Measurements from ENCODE around the gene WDR86. TPM values are rescaled to one million over a fixed set of nuclear protein-coding genes. Genes with fewer than 3 reads are reported as not detected.

The WDR86 gene
- total RNA-seq, 1 experiment from 2014 or later, result 24.4 TPM

DNA sequence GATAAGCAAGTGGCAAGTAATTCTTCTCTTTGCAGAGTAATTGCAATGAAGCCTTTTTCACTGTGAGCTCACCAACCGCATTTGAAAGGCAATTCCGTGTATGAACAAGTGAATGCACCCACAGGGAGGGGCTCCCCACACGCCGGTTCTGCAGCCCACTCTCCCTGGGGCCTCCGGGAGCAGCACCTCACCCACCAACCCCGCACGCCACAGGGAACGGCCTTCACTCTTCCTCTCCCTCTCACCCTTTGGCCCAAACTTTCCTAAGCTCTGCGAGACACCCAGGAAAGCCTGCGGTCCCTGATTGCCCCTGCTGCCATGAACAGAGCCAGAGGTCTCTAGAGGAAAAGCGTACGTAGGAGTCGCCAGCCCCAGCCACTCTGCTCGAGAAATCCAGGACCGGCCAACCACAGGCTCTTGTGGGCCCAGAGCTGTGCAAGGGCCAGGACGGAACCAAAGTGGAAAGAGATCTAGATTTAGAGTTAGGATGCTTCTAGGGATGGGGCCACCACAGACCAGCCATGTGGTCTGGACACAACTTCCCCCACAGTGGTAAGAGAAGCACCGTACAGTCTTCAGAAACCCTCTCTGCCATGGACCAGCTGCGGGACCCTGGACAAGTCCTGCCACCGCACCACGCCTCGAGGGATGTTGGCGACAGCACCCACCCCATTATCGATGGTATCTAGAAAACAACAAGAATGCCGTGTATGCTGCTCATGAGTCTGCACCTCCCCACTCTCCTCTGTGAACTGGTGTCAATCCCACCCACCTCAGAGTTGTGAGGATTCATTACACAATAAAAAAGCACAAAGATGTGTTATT is 3.6 kb downstream of the WDR86 start:
- no peaks in the 10 kb centered on the region for H3K36me3 Mint-ChIP-seq
- TF ChIP-seq, protein P1, sequence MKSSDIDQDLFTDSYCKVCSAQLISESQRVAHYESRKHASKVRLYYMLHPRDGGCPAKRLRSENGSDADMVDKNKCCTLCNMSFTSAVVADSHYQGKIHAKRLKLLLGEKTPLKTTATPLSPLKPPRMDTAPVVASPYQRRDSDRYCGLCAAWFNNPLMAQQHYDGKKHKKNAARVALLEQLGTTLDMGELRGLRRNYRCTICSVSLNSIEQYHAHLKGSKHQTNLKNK (CRISPR knock-in tag; IDR thresholded peaks at IDR 0.05), result no peak
- TF ChIP-seq PRRX2 (CRISPR knock-in tag; IDR thresholded peaks at IDR 0.05), result no peak
- TF ChIP-seq, protein P2, sequence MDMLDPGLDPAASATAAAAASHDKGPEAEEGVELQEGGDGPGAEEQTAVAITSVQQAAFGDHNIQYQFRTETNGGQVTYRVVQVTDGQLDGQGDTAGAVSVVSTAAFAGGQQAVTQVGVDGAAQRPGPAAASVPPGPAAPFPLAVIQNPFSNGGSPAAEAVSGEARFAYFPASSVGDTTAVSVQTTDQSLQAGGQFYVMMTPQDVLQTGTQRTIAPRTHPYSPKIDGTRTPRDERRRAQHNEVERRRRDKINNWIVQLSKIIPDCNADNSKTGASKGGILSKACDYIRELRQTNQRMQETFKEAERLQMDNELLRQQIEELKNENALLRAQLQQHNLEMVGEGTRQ (CRISPR knock-in tag; IDR thresholded peaks at IDR 0.05), result no peak
- TF ChIP-seq OVOL2 (CRISPR knock-in tag; IDR thresholded peaks at IDR 0.05; ENCODE audit: borderline replicate concordance), result no peak
- no peak for TF ChIP-seq ZNF512 (CRISPR knock-in tag; IDR thresholded peaks at IDR 0.05; ENCODE audit: borderline replicate concordance)
- no peak for TF ChIP-seq NFE2L1 (CRISPR knock-in tag; IDR thresholded peaks at IDR 0.05)
- no peak for TF ChIP-seq ATF3 (CRISPR knock-in tag; conservative IDR thresholded peaks at IDR 0.05)
- TF ChIP-seq EMX1 (CRISPR knock-in tag; IDR thresholded peaks at IDR 0.05), result no peak
- TF ChIP-seq E2F1 (CRISPR knock-in tag; IDR thresholded peaks at IDR 0.05), result no peak
- no peak for TF ChIP-seq GTF2I (CRISPR knock-in tag; conservative IDR thresholded peaks at IDR 0.05)
- no peak for TF ChIP-seq ATF1 (CRISPR knock-in tag; IDR thresholded peaks at IDR 0.05)
- no peak for TF ChIP-seq ZNF263 (CRISPR knock-in tag; IDR thresholded peaks at IDR 0.05; ENCODE audit: low read depth)
- TF ChIP-seq NR2C2 (CRISPR knock-in tag; IDR thresholded peaks at IDR 0.05), result no peak
- no peak for TF ChIP-seq PRDM15 (CRISPR knock-in tag; IDR thresholded peaks at IDR 0.05)
- no peak for TF ChIP-seq FOXK1 (CRISPR knock-in tag; IDR thresholded peaks at IDR 0.05)
- TF ChIP-seq NR1H2 (CRISPR knock-in tag; IDR thresholded peaks at IDR 0.05), result no peak
- TF ChIP-seq JUN (CRISPR knock-in tag; IDR thresholded peaks at IDR 0.05), result no peak
- no peak for TF ChIP-seq ZNF396 (CRISPR knock-in tag; IDR thresholded peaks at IDR 0.05; ENCODE audit: borderline replicate concordance)
- TF ChIP-seq, protein P3, sequence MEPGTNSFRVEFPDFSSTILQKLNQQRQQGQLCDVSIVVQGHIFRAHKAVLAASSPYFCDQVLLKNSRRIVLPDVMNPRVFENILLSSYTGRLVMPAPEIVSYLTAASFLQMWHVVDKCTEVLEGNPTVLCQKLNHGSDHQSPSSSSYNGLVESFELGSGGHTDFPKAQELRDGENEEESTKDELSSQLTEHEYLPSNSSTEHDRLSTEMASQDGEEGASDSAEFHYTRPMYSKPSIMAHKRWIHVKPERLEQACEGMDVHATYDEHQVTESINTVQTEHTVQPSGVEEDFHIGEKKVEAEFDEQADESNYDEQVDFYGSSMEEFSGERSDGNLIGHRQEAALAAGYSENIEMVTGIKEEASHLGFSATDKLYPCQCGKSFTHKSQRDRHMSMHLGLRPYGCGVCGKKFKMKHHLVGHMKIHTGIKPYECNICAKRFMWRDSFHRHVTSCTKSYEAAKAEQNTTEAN (CRISPR knock-in tag; IDR thresholded peaks at IDR 0.05), result no peak
- H3K4me3 Mint-ChIP-seq, result no peak overlapping the region
- no peaks in the 10 kb centered on the region for H3K9me3 Mint-ChIP-seq
- no peak overlapping the region for H3K27ac Mint-ChIP-seq
- no peak for DNase-seq (ENCODE audit: low spot score)
- CTCF ChIA-PET, result interaction anchor here (1.0 kb wide), 1 partner anchor 42 kb away, joined by 4 read pairs; no protein-coding TSS in a partner anchor
- H3K4me1 Mint-ChIP-seq, result peaks cover 31% of the 10 kb centered on the region
- POLR2A ChIA-PET, result interaction anchor here (0.6 kb wide), 1 partner anchor 25 kb away, joined by 3 read pairs; no protein-coding TSS in a partner anchor
- peaks cover 11% of the 10 kb centered on the region for H3K27me3 Mint-ChIP-seq (ENCODE audit: low read depth)
- no peak for ATAC-seq
